Measurements from ENCODE around the gene PTPRH.

DNA sequence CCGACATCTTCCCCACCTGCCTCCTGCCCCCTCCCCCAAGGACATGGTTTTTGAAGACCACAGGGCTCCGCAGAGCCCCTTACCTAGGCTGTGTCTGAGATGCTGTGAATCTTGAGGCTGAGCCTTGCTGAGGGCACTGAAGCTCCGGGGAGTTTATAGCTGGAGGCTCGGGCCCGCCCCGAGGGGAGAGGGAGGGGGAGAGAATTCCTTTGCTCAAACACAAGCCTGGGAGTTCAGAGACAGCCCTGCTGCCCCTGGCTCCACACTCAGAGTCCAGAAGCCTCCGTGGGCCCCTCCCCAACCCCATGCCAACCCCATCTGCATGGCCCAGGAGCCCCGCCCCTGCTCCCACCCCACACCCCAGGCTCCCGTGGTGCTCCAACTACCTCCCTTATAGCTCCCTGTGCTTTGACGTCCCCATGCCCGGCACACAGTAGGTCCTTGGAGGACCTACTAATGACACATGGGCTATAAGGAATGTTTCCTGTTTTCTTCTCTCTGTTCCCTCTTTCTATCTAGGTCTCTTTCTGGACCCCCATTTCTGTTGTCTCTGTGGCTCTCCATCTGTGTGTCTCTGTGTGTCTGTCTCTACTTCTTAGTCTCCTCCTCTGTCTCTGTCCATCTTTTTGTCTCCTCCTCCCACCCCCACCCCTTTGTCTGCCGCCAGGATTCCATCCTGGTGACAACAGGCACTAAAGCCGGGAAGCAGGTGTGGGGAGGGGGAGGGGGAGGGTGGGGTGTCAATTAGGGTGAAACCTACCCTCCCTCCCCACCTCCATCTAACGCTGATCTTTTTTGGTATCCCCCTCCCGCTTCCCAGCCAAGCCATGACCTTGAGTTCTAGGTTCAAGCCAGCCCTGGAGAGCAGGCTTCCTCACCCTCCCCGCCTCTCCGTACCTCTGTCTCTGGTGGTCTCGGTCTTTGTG is 60.0 kb downstream of the PTPRH start, which contains the start of gene TNNT1:
- no peak for TF ChIP-seq CTCF (IDR thresholded peaks at IDR 0.05)
- TF ChIP-seq POLR2A (IDR thresholded peaks at IDR 0.05), result no peak
